Measurements from ENCODE around the gene ADAMTS15.

ADAMTS15 gene

DNA sequence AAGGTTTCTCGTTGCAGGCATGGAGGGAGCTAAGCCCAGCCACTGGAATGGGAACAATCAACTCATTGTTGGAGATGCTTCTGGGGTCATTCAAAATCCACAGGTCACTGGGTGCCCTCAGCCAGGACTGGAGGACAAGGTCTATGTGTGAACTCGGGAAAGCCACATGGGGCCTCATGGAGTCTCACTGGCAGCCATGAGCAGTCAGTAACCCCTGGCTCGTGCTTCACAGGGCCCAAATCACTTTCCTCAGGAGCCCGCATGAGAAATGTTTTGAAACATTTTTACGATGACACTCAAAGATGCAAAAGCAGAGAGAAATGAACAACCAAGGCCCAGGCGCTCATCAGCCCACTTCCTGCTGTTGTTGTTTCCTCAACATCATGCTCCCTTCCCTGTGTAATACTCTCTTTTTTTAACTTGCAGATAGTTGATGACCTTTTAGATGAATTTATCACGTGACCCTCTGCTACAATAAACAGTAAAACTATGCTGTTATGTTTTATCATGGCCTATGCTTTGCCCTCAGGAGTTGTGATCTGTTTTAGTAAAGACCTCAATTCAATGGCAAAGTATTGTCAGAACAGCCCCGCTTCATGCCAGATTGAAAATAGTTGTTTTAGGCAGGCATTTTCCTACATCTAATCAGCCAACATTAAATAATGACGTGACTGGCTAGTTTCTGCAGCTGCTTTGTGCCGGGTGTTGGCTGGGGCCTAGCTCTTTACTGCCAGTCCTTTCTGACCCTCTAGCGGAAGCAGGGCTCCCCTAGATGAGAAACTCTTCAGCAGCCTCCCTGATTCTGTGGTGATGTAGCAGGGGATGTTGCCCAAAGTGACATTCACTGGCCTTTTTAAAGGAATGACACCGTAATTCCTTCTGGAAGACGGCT lies 39.7 kb downstream of the ADAMTS15 start:
- H3K4me1 ChIP-seq (ENCODE audit: control insufficient read depth, insufficient read depth, low read length), result no peaks in the 10 kb centered on the region
- H3K27ac ChIP-seq (ENCODE audit: extremely low read depth, low read depth, low read length), result no peak overlapping the region
- ChIA-PET CTCF (interaction anchor here (1.2 kb wide), 1 partner anchor 53 kb away, joined by 4 read pairs; no protein-coding TSS in a partner anchor), POLR2A (no interaction called here)
- TF ChIP-seq ZNF623 (tag by site-specific recombination; IDR thresholded peaks at IDR 0.05) (no peak), ZNF292 (tag by site-specific recombination; IDR thresholded peaks at IDR 0.05; ENCODE audit: borderline replicate concordance, low read depth) (no peak), ZFP41 (tag by site-specific recombination; IDR thresholded peaks at IDR 0.05; ENCODE audit: borderline replicate concordance) (no peak), ZNF155 (tag by site-specific recombination; IDR thresholded peaks at IDR 0.05) (no peak), ZNF777 (tag by site-specific recombination; IDR thresholded peaks at IDR 0.05; ENCODE audit: borderline replicate concordance) (no peak), ZNF792 (tag by site-specific recombination; IDR thresholded peaks at IDR 0.05) (no peak), ZNF48 (tag by site-specific recombination; IDR thresholded peaks at IDR 0.05) (no peak), ZNF670 (tag by site-specific recombination; IDR thresholded peaks at IDR 0.05; ENCODE audit: low read depth) (no peak), ZNF24 (tag by site-specific recombination; IDR thresholded peaks at IDR 0.05) (no peak), ZNF2 (tag by site-specific recombination; IDR thresholded peaks at IDR 0.05) (no peak), ZFP37 (tag by site-specific recombination; IDR thresholded peaks at IDR 0.05) (no peak), PRDM1 (tag by site-specific recombination; IDR thresholded peaks at IDR 0.05) (no peak), ZNF324 (tag by site-specific recombination; IDR thresholded peaks at IDR 0.05) (no peak), ZNF830 (tag by site-specific recombination; IDR thresholded peaks at IDR 0.05; ENCODE audit: low read depth) (no peak), ZBTB7A (tag by site-specific recombination; IDR thresholded peaks at IDR 0.05; ENCODE audit: low read depth) (no peak), ZNF571 (tag by site-specific recombination; IDR thresholded peaks at IDR 0.05) (no peak)
- TF ChIP-seq, protein P1, sequence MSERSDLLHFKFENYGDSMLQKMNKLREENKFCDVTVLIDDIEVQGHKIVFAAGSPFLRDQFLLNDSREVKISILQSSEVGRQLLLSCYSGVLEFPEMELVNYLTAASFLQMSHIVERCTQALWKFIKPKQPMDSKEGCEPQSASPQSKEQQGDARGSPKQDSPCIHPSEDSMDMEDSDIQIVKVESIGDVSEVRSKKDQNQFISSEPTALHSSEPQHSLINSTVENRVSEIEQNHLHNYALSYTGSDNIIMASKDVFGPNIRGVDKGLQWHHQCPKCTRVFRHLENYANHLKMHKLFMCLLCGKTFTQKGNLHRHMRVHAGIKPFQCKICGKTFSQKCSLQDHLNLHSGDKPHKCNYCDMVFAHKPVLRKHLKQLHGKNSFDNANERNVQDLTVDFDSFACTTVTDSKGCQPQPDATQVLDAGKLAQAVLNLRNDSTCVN (tag by site-specific recombination; optimal IDR thresholded peaks at IDR 0.05), result no peak
- TF ChIP-seq, protein P2, sequence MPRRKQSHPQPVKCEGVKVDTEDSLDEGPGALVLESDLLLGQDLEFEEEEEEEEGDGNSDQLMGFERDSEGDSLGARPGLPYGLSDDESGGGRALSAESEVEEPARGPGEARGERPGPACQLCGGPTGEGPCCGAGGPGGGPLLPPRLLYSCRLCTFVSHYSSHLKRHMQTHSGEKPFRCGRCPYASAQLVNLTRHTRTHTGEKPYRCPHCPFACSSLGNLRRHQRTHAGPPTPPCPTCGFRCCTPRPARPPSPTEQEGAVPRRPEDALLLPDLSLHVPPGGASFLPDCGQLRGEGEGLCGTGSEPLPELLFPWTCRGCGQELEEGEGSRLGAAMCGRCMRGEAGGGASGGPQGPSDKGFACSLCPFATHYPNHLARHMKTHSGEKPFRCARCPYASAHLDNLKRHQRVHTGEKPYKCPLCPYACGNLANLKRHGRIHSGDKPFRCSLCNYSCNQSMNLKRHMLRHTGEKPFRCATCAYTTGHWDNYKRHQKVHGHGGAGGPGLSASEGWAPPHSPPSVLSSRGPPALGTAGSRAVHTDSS (tag by site-specific recombination; IDR thresholded peaks at IDR 0.05), result no peak
- TF ChIP-seq, protein P3, sequence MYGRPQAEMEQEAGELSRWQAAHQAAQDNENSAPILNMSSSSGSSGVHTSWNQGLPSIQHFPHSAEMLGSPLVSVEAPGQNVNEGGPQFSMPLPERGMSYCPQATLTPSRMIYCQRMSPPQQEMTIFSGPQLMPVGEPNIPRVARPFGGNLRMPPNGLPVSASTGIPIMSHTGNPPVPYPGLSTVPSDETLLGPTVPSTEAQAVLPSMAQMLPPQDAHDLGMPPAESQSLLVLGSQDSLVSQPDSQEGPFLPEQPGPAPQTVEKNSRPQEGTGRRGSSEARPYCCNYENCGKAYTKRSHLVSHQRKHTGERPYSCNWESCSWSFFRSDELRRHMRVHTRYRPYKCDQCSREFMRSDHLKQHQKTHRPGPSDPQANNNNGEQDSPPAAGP (tag by site-specific recombination; IDR thresholded peaks at IDR 0.05), result no peak
- H3K36me3 ChIP-seq (ENCODE audit: control insufficient read depth in 2 of 2, insufficient read depth in 1 of 2, low read length in 2 of 2), result no peaks in the 10 kb centered on the region
- no peaks in the 10 kb centered on the region for H3K9me3 ChIP-seq (ENCODE audit: control insufficient read depth, insufficient read depth, low read depth, low read length)
- H3K4me3 ChIP-seq (ENCODE audit: low read depth, low read length), result no peak overlapping the region

DNA sequence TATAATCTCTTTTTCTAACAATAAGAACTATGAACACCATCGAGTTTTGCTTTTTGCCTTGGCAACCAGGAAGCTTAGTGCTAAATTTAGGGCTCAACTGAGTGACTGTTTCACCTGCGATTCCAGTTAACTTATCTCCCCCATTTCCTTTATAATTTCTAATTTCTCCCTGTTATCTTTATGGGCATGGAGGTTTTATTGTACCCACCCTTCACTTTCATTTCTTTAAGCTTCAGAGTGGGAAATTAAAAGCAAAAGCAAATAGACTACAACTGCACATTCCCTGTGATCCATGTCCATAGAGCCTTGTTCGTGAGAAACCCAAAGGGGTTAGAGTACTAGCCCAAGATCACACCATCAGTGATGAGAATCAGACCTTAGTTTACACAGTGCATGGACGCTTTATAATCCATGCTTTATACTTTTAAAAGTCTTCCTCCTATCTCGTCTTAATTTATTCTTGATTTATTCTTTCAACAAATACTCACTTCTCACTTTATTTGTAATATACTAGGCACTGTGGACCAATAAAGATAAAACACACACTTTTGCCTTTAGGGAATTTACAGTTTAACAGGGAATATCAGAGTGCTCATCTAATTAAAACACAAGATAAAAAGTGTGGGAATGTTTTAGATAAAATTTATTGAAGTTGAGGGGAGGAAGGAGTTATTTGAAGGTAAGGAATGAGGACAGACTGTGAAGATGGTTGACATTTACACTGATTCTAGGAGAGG lies 40.6 kb downstream of the ADAMTS15 start:
- Histone ChIP-seq H3K36me3 (ENCODE audit: control insufficient read depth in 2 of 2, insufficient read depth in 1 of 2, low read length in 2 of 2) (no peaks in the 10 kb centered on the region), H3K4me1 (ENCODE audit: control insufficient read depth, insufficient read depth, low read length) (no peaks in the 10 kb centered on the region), H3K4me3 (ENCODE audit: low read depth, low read length) (no peak overlapping the region), H3K27ac (ENCODE audit: extremely low read depth, low read depth, low read length) (no peak overlapping the region), H3K9me3 (ENCODE audit: control insufficient read depth, insufficient read depth, low read depth, low read length) (no peaks in the 10 kb centered on the region)
- POLR2A ChIA-PET, result no interaction called here
- CTCF ChIA-PET, result interaction anchor here (0.7 kb wide), 1 partner anchor 46 kb away, joined by 4 read pairs; no protein-coding TSS in a partner anchor
- TF ChIP-seq MYNN (tag by site-specific recombination; IDR thresholded peaks at IDR 0.05; ENCODE audit: borderline replicate concordance) (no peak), ZNF121 (tag by site-specific recombination; IDR thresholded peaks at IDR 0.05) (no peak), ZNF791 (tag by site-specific recombination; IDR thresholded peaks at IDR 0.05) (no peak), ZNF548 (tag by site-specific recombination; IDR thresholded peaks at IDR 0.05) (no peak), SCRT2 (tag by site-specific recombination; IDR thresholded peaks at IDR 0.05) (no peak), GLIS2 (tag by site-specific recombination; IDR thresholded peaks at IDR 0.05) (no peak), ZNF747 (tag by site-specific recombination; IDR thresholded peaks at IDR 0.05) (no peak), ZNF837 (tag by site-specific recombination; IDR thresholded peaks at IDR 0.05) (no peak), ZNF629 (tag by site-specific recombination; IDR thresholded peaks at IDR 0.05) (no peak), GLI2 (tag by site-specific recombination; IDR thresholded peaks at IDR 0.05; ENCODE audit: borderline replicate concordance, low read depth) (no peak), ZNF184 (tag by site-specific recombination; IDR thresholded peaks at IDR 0.05) (no peak)
- TF ChIP-seq, protein P4, sequence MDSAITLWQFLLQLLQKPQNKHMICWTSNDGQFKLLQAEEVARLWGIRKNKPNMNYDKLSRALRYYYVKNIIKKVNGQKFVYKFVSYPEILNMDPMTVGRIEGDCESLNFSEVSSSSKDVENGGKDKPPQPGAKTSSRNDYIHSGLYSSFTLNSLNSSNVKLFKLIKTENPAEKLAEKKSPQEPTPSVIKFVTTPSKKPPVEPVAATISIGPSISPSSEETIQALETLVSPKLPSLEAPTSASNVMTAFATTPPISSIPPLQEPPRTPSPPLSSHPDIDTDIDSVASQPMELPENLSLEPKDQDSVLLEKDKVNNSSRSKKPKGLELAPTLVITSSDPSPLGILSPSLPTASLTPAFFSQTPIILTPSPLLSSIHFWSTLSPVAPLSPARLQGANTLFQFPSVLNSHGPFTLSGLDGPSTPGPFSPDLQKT (IDR thresholded peaks at IDR 0.05; ENCODE audit: borderline replicate concordance, low read depth, low read length), result no peak

Data from HEK293 (cell line).